ENCODE measurements around the gene LGALS16.
"Not testable (repeated sequence)": the region's sequence is repeated elsewhere in the genome, so short reads cannot be mapped to it uniquely, and the experiment has no call there.

- TF ChIP-seq CTCF (IDR thresholded peaks at IDR 0.05; ENCODE audit: insufficient read depth, low read length); POLR2AphosphoS5 (IDR thresholded peaks at IDR 0.05; ENCODE audit: low read depth); REST (IDR thresholded peaks at IDR 0.05; ENCODE audit: insufficient replicate concordance, low read depth); GABPA (IDR thresholded peaks at IDR 0.05; ENCODE audit: low read depth): not testable (repeated sequence)
Observed at GRCh38 chr19:39627631-39628030, 28.1 kb upstream of the LGALS16 start.

All from HL-60 (cell line).